GM21723 (cell line): Measurements from ENCODE around the gene COL21A1.

Experiments used
- ATAC-seq: cut with Tn5 transposase; IDR thresholded peaks from one replicate; pipeline ENCODE4 v1.9.1; 2021; ENCODE audit warnings: mild to moderate bottlenecking, moderate library complexity; ENCODE audit not compliant: unreplicated experiment

The COL21A1 gene

DNA sequence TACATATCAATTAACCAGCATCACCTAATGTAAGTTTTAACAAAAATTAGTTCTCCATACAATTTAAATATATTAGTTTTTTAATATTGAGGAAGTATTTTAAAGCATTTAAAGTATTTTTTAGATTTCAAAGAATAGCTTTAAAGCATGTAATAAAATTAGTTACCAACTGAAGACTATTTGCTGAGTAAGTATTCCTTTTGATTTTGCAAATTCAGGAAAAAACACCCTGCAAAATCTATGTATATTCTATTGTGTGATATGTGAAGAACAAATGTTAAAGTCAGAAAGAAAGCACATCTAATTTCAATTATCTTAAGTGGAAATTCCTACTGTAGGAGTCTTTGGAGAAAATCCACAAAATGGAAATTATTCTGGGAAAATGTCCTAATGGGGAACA is 107.3 kb downstream of the COL21A1 start:
- ATAC-seq: no peak

DNA sequence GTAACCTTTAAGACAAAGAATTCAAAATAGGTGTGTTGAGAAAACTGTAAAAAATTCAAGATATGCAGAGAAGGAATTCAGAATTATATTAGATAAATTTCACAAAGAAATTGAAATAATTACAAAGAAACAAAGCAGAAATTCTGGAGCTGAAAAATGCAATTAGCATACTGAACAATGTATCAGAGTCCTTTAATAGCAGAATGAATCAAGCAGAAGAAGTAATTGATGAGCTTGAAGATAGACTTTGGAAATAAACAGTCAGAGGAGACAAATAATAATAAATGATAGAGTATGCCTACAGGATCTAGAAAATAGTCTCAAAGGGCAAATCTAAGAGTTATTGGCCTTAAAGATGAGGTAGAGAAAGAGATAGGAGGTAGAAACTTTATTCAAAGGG is 131.7 kb downstream of the COL21A1 start:
- no peak for ATAC-seq

DNA sequence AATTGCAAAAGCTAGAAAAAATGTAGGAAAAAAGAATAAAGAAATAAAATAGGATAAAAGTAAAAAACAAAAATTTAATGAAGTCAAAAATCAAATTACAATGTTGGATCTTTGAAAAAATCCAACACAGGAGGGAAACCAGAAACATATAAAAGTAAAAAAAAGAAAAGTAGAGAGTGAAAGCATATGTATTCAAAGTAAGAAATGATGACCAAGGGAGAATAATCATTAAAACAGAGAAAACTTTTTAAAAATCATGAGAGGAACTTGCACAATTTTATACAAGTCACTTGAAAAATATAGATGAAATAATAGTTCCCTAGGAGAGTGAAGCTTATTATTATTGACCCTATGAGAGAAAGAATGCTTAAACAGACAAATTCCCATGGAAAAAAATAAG is 138.2 kb downstream of the COL21A1 start:
- no peak for ATAC-seq

DNA sequence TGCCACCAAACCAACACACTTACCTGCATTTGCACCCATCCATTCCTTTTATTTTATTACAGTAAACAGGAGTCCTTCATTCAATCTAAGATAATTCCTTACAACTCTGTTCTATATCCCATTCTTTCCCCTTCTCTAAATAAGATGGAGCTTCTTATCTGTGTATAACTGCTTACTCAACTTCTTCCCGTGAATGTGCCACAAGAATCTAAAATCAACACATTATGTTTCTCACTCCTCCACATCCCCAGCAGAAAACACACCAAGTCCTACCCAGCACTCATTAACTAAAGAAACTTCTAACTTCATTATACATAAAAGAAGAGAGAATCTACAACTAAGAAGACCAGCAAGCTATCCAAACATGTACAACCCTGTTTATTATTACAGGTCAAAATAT is 141.1 kb downstream of the COL21A1 start:
- ATAC-seq: no peak

DNA sequence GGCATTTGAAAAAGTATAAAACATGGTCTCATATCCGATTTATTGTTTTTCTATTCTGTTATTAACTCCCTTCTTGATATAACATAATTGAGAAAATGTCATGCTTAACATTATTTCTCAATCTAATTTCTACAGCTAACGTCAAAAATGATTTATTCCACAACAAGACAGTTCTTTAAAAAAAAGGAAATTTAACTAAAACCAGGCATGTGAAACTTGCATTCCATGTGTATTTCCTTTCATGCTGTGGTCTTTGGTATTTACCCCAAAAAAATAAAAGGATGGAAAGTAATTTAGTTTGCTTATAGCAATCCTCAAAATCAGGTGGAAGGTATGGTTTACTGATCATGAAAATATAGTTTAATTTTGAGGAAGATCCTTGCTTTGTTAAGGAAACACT is 142.8 kb downstream of the COL21A1 start:
- no peak for ATAC-seq

DNA sequence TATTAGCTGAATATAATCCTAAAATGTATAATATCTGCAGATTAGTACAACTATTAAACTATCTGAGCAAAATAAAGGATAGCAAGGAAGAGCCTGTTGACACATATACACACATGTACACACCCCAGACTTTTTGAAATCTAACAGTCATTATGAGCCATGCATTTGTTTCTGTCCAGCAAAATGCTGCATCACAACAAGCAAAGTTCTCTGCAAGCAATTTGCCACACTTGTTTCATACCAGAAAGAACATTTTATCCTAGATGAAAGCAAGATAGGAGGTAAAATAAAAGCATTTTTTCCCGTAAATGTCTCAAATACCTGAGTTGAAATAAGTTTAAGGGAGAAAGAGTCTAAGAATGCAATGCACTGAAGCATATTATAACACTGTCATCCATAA is 145.2 kb downstream of the COL21A1 start:
- ATAC-seq: no peak

DNA sequence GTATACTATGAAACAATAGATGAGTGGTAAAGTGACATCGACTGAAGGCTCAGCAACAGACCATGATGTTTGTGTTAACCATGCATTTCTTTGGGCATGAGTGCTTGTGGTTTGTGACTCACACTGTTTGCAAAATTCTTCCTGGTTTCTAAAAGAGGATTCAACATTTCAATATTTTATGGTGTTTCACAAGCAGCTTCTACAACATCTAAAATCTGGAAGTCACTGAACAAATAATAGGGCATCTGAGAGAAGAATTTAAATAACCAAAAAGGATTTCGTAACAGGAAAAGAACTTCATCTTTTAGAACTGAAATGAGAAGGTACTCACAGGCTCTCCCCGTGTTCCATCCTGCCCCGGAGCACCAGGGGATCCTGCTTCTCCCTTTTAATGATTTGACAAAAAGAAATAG is 146.2 kb downstream of the COL21A1 start:
- ATAC-seq: no peak

DNA sequence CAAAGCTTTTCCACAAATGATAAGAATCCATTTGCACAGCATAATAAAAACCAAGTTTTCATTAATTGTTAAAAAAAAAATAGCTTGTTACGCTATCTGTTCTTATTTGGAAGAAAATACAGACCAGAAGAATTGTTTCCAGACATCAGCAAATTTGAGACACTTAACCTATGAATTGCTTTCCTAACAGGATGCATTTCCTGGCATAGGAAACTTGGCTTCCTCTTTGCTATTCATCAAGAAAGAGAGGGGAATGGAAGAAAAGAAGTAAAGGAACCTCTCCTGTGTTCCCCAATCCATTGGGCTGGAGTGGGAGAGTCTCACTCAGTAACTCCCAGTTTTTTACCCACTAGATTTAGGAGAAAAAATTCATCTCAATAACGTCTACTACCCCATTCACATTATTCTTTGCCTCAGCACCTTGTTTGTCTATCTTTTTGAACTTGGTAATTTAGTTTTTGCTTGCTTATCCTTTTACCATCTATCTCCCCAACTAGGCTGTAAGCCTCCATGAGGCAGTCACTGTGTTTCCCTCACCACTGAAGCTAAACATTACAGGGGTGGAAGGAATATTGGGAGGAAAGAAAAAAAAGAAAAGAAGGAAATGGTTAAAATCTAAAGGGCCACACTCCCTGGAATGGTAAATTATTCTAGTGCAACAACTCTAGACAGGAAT is 150.3 kb downstream of the COL21A1 start:
- no peak for ATAC-seq

DNA sequence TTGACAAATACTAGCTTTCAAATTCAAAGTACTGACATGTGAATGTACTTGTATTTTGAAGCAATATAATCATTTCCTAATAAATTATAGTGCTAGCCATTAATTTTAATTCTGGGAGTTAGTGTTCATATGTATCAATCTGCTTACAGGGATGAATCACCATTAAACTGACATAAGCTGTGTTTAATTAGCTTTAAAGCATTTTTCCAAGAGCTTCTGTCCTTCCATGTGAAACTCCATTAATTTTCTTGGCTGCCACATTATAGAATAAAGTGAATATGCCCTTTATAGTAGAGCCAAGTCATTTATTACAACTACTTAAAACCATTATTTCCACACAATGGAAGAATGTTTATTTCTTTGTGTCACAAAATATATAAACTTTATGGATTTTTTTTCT is 150.8 kb downstream of the COL21A1 start:
- ATAC-seq: no peak

DNA sequence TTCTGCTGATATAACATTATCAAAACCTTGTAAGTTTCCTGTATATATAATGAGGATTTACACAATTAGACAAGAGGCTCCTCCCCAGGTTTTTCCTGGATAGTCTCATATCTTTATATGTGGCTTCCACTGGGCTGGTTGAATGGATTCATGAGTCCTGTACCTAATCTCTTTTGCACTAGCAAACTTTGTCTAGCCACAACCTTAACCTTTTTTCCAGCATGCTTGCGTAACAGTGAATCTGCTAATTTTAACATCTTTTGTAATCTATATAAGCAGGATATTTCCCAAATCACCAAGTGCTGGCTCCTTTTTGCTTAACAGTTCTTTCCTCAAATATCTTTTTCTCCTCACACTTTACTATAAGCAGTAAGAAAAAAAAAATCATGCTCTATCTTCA is 153.6 kb downstream of the COL21A1 start:
- no peak for ATAC-seq

DNA sequence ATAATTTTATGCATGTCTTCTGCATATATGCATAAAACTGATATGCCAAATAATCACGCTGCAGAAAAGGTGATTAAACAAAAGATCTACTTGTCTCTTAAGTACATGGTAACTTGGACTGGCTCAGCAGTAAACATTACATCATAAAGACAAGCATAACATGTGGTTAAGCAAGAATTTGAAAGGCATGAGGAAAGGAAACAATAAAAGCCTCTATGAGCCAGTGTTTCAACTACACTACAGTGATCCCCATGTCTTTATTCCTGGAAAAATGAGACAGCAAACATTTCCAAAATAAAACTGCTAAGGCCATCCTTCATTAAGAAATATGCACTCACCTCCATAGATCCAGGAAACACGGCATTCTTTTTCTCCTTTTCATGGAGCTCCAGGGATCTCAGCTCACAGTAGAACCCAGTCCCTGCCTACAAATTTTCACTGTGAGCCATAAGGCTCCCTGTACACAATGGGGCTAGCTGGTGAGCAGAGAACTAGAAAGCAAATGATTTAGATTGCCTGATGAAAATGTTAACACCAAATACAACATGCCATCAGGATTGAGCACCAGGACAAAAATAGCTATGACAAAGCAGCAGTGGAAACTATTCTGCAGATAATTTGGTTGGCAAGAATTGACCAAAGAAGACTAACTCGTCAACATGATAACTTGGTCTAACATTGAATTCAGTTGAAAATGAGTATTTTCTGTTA is 156.1 kb downstream of the COL21A1 start:
- no peak for ATAC-seq

DNA sequence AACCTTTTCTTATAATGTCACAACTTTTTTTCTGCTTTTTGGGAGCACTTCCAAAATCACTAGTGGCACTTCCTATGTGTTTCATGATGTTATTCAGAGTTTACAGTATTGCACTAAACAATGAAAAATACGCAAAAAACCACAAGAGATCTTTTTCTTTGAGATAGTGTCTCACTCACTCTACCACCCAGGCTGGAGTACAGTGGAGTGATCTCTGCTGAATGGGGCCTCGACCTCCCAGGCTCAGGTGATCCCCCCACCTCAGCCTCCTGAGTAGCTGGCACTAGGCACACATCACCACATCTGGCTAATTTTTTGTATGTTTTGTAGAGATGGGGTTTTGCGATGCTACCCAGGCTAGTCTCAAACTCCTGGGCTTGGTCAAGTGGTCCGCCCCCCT is 158.7 kb downstream of the COL21A1 start:
- no peak for ATAC-seq

DNA sequence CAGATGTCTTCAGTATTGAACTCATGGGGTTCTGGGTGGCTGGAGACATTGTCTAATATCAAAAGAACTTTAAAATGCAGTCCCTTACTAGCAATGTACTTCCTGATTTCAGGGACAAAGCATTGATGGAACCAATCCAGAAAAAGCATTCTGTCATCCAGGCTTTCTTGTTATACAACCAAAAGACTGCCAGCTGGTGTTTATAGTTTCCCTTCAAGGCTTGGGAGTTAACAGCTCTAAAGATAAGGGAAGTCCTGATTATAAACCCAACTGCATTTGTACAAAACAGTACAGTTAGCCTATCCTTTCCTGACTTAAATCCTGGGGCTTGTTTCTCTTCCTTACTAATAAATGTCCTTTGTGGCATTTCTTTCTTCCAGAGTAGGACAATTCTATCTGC is 160.0 kb downstream of the COL21A1 start:
- ATAC-seq: no peak

DNA sequence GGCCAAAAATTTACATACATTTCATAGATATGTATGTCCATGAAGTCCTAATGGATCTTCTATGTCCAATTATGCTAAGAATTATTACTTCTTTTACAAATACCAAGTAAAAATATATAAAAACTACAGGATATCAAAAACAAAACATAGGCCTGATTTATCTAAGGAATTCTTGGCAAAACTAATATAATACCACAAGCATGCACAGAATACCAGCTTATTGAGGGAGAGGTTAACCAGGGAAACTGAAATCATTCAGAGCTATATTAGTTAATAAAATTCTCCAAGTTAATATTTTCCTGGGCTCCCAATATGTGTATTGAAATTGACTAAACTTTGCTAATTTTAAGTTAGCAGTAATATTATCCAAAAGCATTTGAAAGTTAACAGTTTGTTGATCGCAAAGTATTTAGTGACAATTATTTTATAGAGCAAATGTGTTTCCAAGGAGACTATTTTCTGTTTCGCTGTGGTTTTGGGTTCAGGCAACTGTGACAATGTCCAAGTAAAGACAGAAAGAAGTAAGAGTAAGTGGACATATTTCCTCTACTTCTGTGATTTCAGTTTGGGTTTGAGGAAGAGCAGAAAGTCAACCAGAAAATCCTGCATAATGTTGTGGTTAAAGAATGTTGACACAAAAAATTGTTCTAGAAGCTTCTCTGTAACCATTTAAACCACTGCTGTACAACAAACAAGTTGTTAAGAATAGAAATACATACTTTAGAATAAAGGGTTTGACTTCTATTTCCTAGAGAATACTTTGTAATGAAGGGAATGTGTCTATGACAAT is 167.4 kb downstream of the COL21A1 start:
- ATAC-seq: no peak

DNA sequence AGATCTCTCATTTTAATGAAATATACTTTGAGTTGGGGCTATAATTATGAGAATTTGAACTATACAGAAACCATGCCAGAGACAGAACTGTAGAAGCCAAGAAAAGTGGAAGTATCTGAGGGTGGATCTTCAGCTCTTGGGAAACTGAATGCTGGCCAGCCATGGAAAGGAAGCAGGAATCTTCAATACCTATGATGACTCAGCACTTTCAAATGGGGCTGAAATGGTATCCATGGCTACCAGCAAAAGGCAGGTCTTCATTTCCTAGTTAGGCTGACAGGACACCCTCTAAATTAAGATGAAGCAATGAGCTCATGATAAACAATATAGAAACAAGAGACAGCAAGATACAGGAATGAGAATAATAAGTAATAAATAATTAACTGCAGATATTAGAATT is 171.3 kb downstream of the COL21A1 start:
- ATAC-seq: no peak

DNA sequence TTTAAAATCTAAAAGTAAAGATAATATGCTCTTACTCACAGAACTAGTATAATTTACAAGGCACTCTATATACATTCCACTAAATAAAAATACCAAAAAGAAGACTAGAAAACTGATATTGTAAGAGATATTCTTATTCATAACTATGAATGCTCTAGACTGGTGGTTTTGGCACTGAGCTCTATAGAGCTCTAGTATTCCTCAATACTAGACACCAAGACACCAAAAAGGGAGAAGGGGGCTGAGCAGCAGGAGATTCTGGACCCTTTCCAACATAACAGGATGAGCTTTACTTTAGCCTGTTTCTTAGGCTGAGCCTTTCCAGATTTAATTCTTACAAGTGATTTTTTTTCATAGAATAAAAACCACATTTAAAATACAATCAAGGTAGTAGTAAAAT is 173.6 kb downstream of the COL21A1 start:
- no peak for ATAC-seq

DNA sequence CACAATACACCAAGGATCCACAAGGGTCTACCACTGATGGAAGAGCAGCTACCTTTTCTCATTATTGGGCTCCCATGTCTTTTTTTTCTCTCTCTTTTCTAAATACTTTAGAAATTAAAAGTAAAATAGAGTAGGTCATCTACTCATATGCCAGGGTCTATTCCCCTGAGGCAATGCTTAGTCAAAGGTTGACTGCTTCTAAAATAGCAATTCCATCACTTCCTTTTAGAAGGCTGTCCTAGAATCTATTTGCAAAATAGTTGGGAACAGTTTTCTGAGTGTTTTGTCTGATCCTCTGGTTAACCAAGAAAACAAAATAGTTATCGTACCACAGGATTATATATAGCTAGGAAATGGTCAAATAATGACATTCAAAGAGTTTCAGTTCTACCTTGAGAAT is 174.1 kb downstream of the COL21A1 start:
- no peak for ATAC-seq

DNA sequence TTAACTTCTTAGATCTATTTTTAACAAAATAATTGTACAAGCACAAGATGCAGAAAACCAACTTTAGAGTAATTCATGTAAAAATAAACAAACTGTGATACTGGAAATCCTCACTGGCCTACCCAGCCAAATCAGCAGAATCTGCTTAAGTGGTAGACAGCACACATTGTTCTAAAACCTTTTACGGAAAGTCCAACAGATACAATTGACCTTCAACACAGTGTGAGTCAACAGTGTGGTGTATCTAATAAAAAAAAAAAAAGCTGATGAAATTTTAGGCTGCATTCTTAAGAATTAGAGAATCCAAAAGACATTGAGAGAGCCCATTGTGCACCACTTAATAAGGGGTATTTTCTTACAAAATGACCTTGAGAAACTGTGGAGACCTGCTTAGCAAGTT is 174.5 kb downstream of the COL21A1 start:
- no peak for ATAC-seq

DNA sequence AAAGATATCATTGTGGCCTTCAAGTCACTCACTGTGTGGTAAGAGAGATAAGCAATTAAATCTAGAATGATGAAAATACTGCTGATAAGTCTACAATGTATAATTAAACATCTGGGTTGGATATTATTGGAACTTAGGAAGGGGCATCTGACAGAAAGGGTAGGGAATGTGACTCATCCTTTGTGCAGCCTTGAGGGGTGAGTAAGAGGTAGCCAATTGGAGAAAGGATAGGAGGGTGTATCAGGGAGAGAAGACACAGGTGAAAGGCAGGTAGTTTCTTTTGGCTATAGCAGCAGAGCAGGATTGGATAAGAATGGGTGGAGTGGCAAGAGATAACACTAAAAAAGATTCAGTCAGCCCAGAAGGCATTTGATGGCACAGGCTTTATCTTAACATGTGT is 182.0 kb downstream of the COL21A1 start:
- ATAC-seq: no peak

DNA sequence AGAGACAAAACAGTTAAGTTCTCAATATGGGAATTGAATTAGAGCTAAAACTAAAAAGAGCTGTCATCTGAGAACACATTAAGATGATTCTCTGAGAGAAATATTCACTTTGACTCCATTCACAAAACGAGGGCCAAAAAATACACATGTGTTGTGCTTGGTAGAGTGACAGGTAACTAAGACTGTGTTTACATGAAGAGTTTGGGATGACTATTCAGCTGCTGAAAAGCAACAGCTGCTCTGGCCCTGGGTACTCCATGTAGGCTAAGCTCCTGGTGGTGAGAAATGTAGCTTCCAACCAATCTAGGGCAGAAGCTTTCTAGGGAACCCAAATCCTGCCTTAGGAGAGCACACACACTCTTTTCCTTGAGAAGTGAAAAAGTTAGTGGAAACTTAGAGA is 184.5 kb downstream of the COL21A1 start:
- ATAC-seq: no peak

DNA sequence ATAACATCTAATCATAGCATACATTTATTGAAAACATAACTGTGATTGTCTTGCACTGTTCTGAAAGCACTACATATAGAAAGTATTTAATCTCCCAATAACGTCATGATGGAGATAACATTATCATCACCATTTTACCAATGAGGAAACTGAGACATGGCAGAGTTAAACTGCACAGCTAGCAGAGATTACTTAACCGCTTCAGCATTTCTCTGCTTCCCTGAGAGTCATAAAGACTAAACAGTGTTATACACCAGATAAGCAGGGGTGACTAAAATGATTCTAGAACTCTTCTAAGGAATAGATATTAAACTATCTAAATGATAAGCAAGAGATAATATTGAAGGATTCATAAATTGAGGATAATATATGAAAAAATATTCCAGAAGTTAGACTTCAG is 188.7 kb downstream of the COL21A1 start:
- no peak for ATAC-seq

DNA sequence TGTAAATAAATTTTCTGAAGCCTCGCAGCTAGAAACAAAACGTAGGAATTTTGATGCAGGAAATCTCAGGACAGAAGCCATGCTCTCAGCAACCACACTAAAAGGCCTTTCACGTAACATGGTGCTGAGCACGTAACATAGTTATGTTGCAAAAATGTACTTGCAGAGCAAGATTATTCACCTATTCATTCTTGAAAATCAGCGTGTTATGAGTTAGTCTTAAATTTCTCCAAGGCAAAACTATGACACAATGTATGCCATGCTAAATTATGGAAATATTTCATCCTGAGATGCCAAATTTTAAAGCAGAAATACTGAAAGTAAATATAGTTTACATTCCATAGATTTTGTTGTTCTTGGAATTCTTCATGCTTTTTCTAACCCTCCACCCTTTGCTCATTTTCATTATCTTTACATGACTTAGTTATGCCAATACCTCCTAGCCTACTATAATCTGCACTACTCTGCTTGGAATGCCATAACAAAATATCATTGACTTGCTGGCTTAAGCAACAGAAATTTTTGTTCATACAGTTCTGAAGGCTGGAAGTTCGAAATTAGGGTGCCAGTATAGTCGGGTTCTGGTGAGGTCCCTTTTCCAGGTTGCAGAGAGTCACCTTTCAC is 192.2 kb downstream of the COL21A1 start:
- no peak for ATAC-seq
